Liver (tissue), 9 donors: ENCODE data around the gene MEG3. TPM values are rescaled to one million over a fixed set of nuclear protein-coding genes. Genes with fewer than 3 reads are reported as not detected.

Source experiments
- DNase-seq: peaks from one replicate; pipeline ENCODE4 v3.0.0-alpha.2; 2017; ENCODE audit warnings: low spot score
- H3K27ac ChIP-seq, 2 donors: one replicate each; pipeline ENCODE4 v1.7.0; 2013; ENCODE audit warnings: inconsistent platforms in 2 of 2, low read length in 2 of 2, control low read depth in 1 of 2, low read depth in 1 of 2, mild to moderate bottlenecking in 1 of 2
- H3K27me3 ChIP-seq, 4 donors: one replicate each; pipeline versions ENCODE4 v1.6.1 to v1.7.0; 2013; ENCODE audit warnings: low read length in 3 of 4, inconsistent platforms in 1 of 4, mild to moderate bottlenecking in 1 of 4, moderate library complexity in 1 of 4; ENCODE audit not compliant: control insufficient read depth in 4 of 4, insufficient read depth in 4 of 4
- H3K36me3 ChIP-seq, 4 donors: one replicate each; pipeline versions ENCODE4 v1.6.1 to v1.7.0; 2013; ENCODE audit warnings: low read length in 3 of 4, mild to moderate bottlenecking in 3 of 4, low read depth in 1 of 4, moderate library complexity in 1 of 4; ENCODE audit not compliant: control insufficient read depth in 4 of 4, insufficient read depth in 3 of 4
- H3K4me1 ChIP-seq, 4 donors: one replicate each; pipeline versions ENCODE4 v1.6.1 to v1.7.0; 2013; ENCODE audit warnings: low read length in 3 of 4, mild to moderate bottlenecking in 3 of 4, moderate library complexity in 1 of 4; ENCODE audit not compliant: control insufficient read depth in 4 of 4, insufficient read depth in 4 of 4
- H3K4me3 ChIP-seq, 3 donors: one replicate each; pipeline versions ENCODE4 v1.6.1 to v1.7.0; 2013; ENCODE audit warnings: low read length in 3 of 3, control low read depth in 1 of 3, low read depth in 1 of 3, mild to moderate bottlenecking in 1 of 3
- H3K9ac ChIP-seq, 2 donors: one replicate each; pipeline ENCODE4 v1.7.0; 2013; ENCODE audit warnings: low read length in 2 of 2, mild to moderate bottlenecking in 2 of 2, moderate library complexity in 2 of 2, control low read depth in 1 of 2, low read depth in 1 of 2
- H3K9me3 ChIP-seq, 4 donors: one replicate each; pipeline versions ENCODE4 v1.6.1 to v1.7.0; 2013; ENCODE audit warnings: low read length in 3 of 4; ENCODE audit not compliant: control insufficient read depth in 4 of 4
- CTCF ChIP-seq: fragments of 150-350 bp; IDR thresholded peaks from 2 replicates; pipeline ENCODE4 v1.5.1; 2017; ENCODE audit warnings: improper control_type of control experiment, low read depth, low read length; ENCODE audit not compliant: missing input control
- EGR1 ChIP-seq, 2 donors: IDR thresholded peaks; 2 replicates each; pipeline ENCODE4 v1.6.1; 2016 to 2018; ENCODE audit warnings: antibody characterized with exemption in 2 of 2, low read depth in 2 of 2
- FOXA2 ChIP-seq: IDR thresholded peaks from 2 replicates; pipeline ENCODE4 v1.6.1; 2016; ENCODE audit warnings: antibody characterized with exemption
- GABPA ChIP-seq, 2 donors: IDR thresholded peaks in 1 of 2; conservative IDR thresholded peaks in 1 of 2; 2 replicates each; pipeline ENCODE4 v1.6.1; 2016; ENCODE audit warnings: antibody characterized with exemption in 2 of 2, mild to moderate bottlenecking in 1 of 2, moderate library complexity in 1 of 2
- HNF4A ChIP-seq, 2 donors: conservative IDR thresholded peaks; 2 replicates each; pipeline ENCODE4 v1.6.1; 2016; ENCODE audit warnings: antibody characterized with exemption in 2 of 2, mild to moderate bottlenecking in 2 of 2
- HNF4G ChIP-seq: IDR thresholded peaks from 2 replicates; pipeline ENCODE4 v1.6.1; 2016; ENCODE audit warnings: antibody characterized with exemption
- JUND ChIP-seq, 2 donors: IDR thresholded peaks; 2 replicates each; pipeline ENCODE4 v1.6.1; 2016; ENCODE audit warnings: antibody characterized with exemption in 2 of 2
- MAX ChIP-seq: IDR thresholded peaks from 2 replicates; pipeline ENCODE4 v1.6.1; 2016; ENCODE audit warnings: antibody characterized with exemption
- NR2F2 ChIP-seq: IDR thresholded peaks from 2 replicates; pipeline ENCODE4 v1.6.1; 2016; ENCODE audit warnings: antibody characterized with exemption
- RAD21 ChIP-seq, 2 donors: IDR thresholded peaks; 2 replicates each; pipeline ENCODE4 v1.6.1; 2016; ENCODE audit warnings: antibody characterized with exemption in 2 of 2, mild to moderate bottlenecking in 2 of 2
- REST ChIP-seq: IDR thresholded peaks from 2 replicates; pipeline ENCODE4 v1.6.1; 2016; ENCODE audit warnings: antibody characterized with exemption, mild to moderate bottlenecking
- RXRA ChIP-seq, 2 donors: IDR thresholded peaks; 2 replicates each; pipeline ENCODE4 v1.6.1; 2017 to 2018; ENCODE audit warnings: antibody characterized with exemption in 2 of 2, mild to moderate bottlenecking in 1 of 2
- SP1 ChIP-seq: IDR thresholded peaks from 2 replicates; pipeline ENCODE4 v1.6.1; 2018; ENCODE audit warnings: antibody characterized with exemption, mild to moderate bottlenecking
- TAF1 ChIP-seq: conservative IDR thresholded peaks from 2 replicates; pipeline ENCODE4 v1.6.1; 2016; ENCODE audit warnings: antibody characterized with exemption, mild to moderate bottlenecking
- YY1 ChIP-seq: IDR thresholded peaks from 2 replicates; pipeline ENCODE4 v1.6.1; 2016; ENCODE audit warnings: antibody characterized with exemption, mild to moderate bottlenecking
- ZBTB33 ChIP-seq: IDR thresholded peaks from 2 replicates; pipeline ENCODE4 v1.6.1; 2016; ENCODE audit warnings: antibody characterized with exemption
- WGBS: extraction: QIAGEN DNeasy Blood & Tissue Kit; methylation state at CpG from one replicate; pipeline ENCODE4 v1.1.7; 2013; 5-methylcytosine and 5-hydroxymethylcytosine counted together
- polyA plus RNA-seq, 2 donors: library from polyadenylated mRNA; stranded (reverse) in 1 of 2; unstranded in 1 of 2; fragments of 200-250 nt in 1 of 2; fragments of >200 nt in 1 of 2; fragmentation: Nextera tagmentation in 1 of 2; extraction: Ambion mirVana in 1 of 2; gene quantifications; one replicate each; pipeline versions ENCODE4 v1.2.1 to v1.2.3, GENCODE V29; 2013 to 2015
- total RNA-seq, 2 donors: library from RNA; depleted of rRNA; stranded (reverse); fragments of >200 nt; gene quantifications; one replicate each; pipeline ENCODE4 v1.2.3, GENCODE V29; 2014
- donor health status: healthy.
- donor health status: healthy.
- donor health status: healthy.
- donor health status: healthy.
- donor health status: healthy.

MEG3 gene
- total and polyA plus RNA-seq, 4 donors = 12.3 to 485 (median 23.1) TPM

GRCh38 chr14:100879194-100879593 is 53.3 kb downstream of the MEG3 start:
- Histone ChIP-seq H3K9ac (no peak overlapping the region), H3K27ac (no peak overlapping the region), H3K36me3 (no peaks in the 10 kb centered on the region), H3K9me3 (peaks cover 0 to 5% (median 3%) of the 10 kb centered on the region in 4 donors), H3K4me3 (no peak overlapping the region), H3K27me3 (no peaks in the 10 kb centered on the region), H3K4me1 (no peaks in the 10 kb centered on the region)
- no peak for DNase-seq
- WGBS = 94% methylated on average over 8 of the region's 8 CpGs
- TF ChIP-seq HNF4A (conservative IDR thresholded peaks at IDR 0.05) (no peak), SP1 (no peak), JUND (IDR thresholded peaks at IDR 0.05) (no peak), REST (no peak), CTCF (no peak), HNF4G (no peak), MAX (no peak), NR2F2 (no peak), RXRA (IDR thresholded peaks at IDR 0.05) (no peak), FOXA2 (no peak), EGR1 (IDR thresholded peaks at IDR 0.05; ENCODE audit: low read depth in 2 of 2) (no peak), ZBTB33 (no peak), RAD21 (IDR thresholded peaks at IDR 0.05) (no peak), TAF1 (no peak), GABPA (IDR thresholded peaks at IDR 0.05 in 1 of 2, conservative IDR thresholded peaks at IDR 0.05 in 1 of 2) (no peak)

- peaks cover 0 to 5% (median 3%) of the 10 kb centered on the region in 4 donors for H3K9me3 ChIP-seq
- 93% methylated on average over 8 of the region's 8 CpGs for WGBS
- no peak for DNase-seq
- H3K4me3 ChIP-seq = no peak overlapping the region
- H3K27me3 ChIP-seq = no peaks in the 10 kb centered on the region
- no peaks in the 10 kb centered on the region for H3K4me1 ChIP-seq
- no peaks in the 10 kb centered on the region for H3K36me3 ChIP-seq
- no peak overlapping the region for H3K9ac ChIP-seq
- no peak overlapping the region for H3K27ac ChIP-seq
- no peak for TF ChIP-seq YY1
- TF ChIP-seq CTCF = no peak
- no peak for TF ChIP-seq MAX
- TF ChIP-seq NR2F2 = no peak
- TF ChIP-seq ZBTB33 = no peak
- no peak for TF ChIP-seq RAD21 (IDR thresholded peaks at IDR 0.05)
- TF ChIP-seq TAF1 = no peak
- no peak for TF ChIP-seq RXRA (IDR thresholded peaks at IDR 0.05)
- no peak for TF ChIP-seq EGR1 (IDR thresholded peaks at IDR 0.05; ENCODE audit: low read depth in 2 of 2)
- no peak for TF ChIP-seq HNF4A (conservative IDR thresholded peaks at IDR 0.05)
Observed at GRCh38 chr14:100879782-100880181, 53.9 kb downstream of the MEG3 start.
